ENCODE measurements around the gene KLHL29. TPM values are rescaled to one million over a fixed set of nuclear protein-coding genes. Genes with fewer than 3 reads are reported as not detected.

Gene KLHL29
- total RNA-seq, 1 experiment from 2014 or later = 2.6 TPM

- Histone ChIP-seq H3K36me3 (ENCODE audit: low read depth, low read length) (no peaks in the 10 kb centered on the region), H3F3A (ENCODE audit: low read length, unreplicated experiment) (no peaks in the 10 kb centered on the region), H3K4me2 (ENCODE audit: low read length) (no peak overlapping the region), H3K79me2 (ENCODE audit: low read length) (no peaks in the 10 kb centered on the region), H3K9ac (ENCODE audit: low read length) (no peak overlapping the region), H2AFZ (ENCODE audit: low read length) (no peak overlapping the region), H3K27me3 (ENCODE audit: low read length) (no peaks in the 10 kb centered on the region), H3K9me3 (ENCODE audit: low read length) (no peaks in the 10 kb centered on the region), H4K20me1 (ENCODE audit: low read length) (no peaks in the 10 kb centered on the region), H3K27ac (ENCODE audit: low read length) (no peak overlapping the region), H3K4me3 (ENCODE audit: low read length) (no peak overlapping the region), H3K9me2 (replicated peaks; ENCODE audit: low read length) (no peaks in the 10 kb centered on the region), H3K4me1 (ENCODE audit: insufficient read depth, low read length) (no peaks in the 10 kb centered on the region)
- no TSS peak for BruUV-seq (replicated peaks)
- DNase-seq (no peak), ATAC-seq (no peak)
- intact Hi-C loops (cut with micrococcal nuclease) = no loop called here
- ChIA-PET CTCF (no interaction called here), POLR2A (ENCODE audit: unreplicated experiment) (no interaction called here)
- TF ChIP-seq EZH2phosphoT487 (IDR thresholded peaks at IDR 0.05; ENCODE audit: borderline replicate concordance, low read length) (no peak), EZH2 (IDR thresholded peaks at IDR 0.05; ENCODE audit: low read length, unreplicated experiment) (no peak), CTCF (conservative IDR thresholded peaks at IDR 0.05; ENCODE audit: low read depth, low read length) (no peak)
Measured at GRCh38 chr2:23626701-23627230, 241.8 kb downstream of the KLHL29 start.

- Histone ChIP-seq H3K4me2 (ENCODE audit: low read length) (no peak overlapping the region), H3K36me3 (ENCODE audit: low read depth, low read length) (no peaks in the 10 kb centered on the region), H3K27ac (ENCODE audit: low read length) (no peak overlapping the region), H3K4me3 (ENCODE audit: low read length) (no peak overlapping the region), H3K4me1 (ENCODE audit: insufficient read depth, low read length) (no peaks in the 10 kb centered on the region), H3K9me3 (ENCODE audit: low read length) (no peaks in the 10 kb centered on the region), H4K20me1 (ENCODE audit: low read length) (no peaks in the 10 kb centered on the region), H3K79me2 (ENCODE audit: low read length) (no peaks in the 10 kb centered on the region), H3K27me3 (ENCODE audit: low read length) (no peaks in the 10 kb centered on the region), H2AFZ (ENCODE audit: low read length) (no peak overlapping the region), H3K9ac (ENCODE audit: low read length) (no peak overlapping the region), H3F3A (ENCODE audit: low read length, unreplicated experiment) (no peaks in the 10 kb centered on the region), H3K9me2 (replicated peaks; ENCODE audit: low read length) (no peaks in the 10 kb centered on the region)
- no peak for ATAC-seq
- ChIA-PET CTCF (no interaction called here), POLR2A (ENCODE audit: unreplicated experiment) (no interaction called here)
- no TSS peak for BruUV-seq (replicated peaks)
- no peak for DNase-seq
- intact Hi-C loops (cut with micrococcal nuclease) = no loop called here
- TF ChIP-seq EZH2phosphoT487 (IDR thresholded peaks at IDR 0.05; ENCODE audit: borderline replicate concordance, low read length) = no peak
- no peak for TF ChIP-seq CTCF (conservative IDR thresholded peaks at IDR 0.05; ENCODE audit: low read depth, low read length)
- TF ChIP-seq EZH2 (IDR thresholded peaks at IDR 0.05; ENCODE audit: low read length, unreplicated experiment) = no peak
Measured at GRCh38 chr2:23627236-23628009, 242.4 kb downstream of the KLHL29 start.
